ENCODE measurements around the gene PITX3. TPM values are rescaled to one million over a fixed set of nuclear protein-coding genes. Genes with fewer than 3 reads are reported as not detected.

The PITX3 gene
- total and polyA plus RNA-seq, 11 donors: 0.18 to 9.5 (median 1.3) TPM

Other genes with a start within 250 kb of the PITX3 start
- gene ARMH3, start 185.3 kb downstream of the PITX3 start, total RNA-seq: 10 to 100 TPM; 28.5 to 84.2 (median 45.4) TPM
- 10 to 100 TPM; 33.4 to 43.9 TPM for gene ARMH3, start 185.3 kb downstream of the PITX3 start, polyA plus RNA-seq
- 10 to 100 TPM in 6 of 9 donors, 1 to 10 TPM in 3; 7.8 to 23.1 (median 12.4) TPM for gene HPS6, start 176.2 kb downstream of the PITX3 start, total RNA-seq
- 10 to 100 TPM in 1 of 2 donors, 1 to 10 TPM in 1; 7.6 to 12.9 TPM for gene HPS6, start 176.2 kb downstream of the PITX3 start, polyA plus RNA-seq
- gene LDB1, start 121.1 kb downstream of the PITX3 start, total RNA-seq: 10 to 100 TPM; 38.7 to 63.2 (median 53.5) TPM
- gene LDB1, start 121.1 kb downstream of the PITX3 start, polyA plus RNA-seq: 10 to 100 TPM; 29.5 to 39.4 TPM
- 10 to 100 TPM in 8 of 9 donors, 1 to 10 TPM in 1; 10.0 to 21.5 (median 14.9) TPM for gene PPRC1, start 108.5 kb downstream of the PITX3 start, total RNA-seq
- gene PPRC1, start 108.5 kb downstream of the PITX3 start, polyA plus RNA-seq: 10 to 100 TPM; 10.7 to 17.9 TPM
- 10 to 100 TPM; 24.0 to 67.5 (median 29.0) TPM for gene NOLC1, start 89.1 kb downstream of the PITX3 start, total RNA-seq
- gene NOLC1, start 89.1 kb downstream of the PITX3 start, polyA plus RNA-seq: 10 to 100 TPM; 10.1 to 37.5 TPM
- under 1 TPM in 2 of 9 donors, not detected in 7; 0.20 to 0.25 TPM for gene ELOVL3, start 15.2 kb downstream of the PITX3 start, total RNA-seq
- gene ELOVL3, start 15.2 kb downstream of the PITX3 start, polyA plus RNA-seq: under 1 TPM in 1 of 2 donors, not detected in 1; 0.17 TPM
- gene GBF1, start 4.0 kb upstream of the PITX3 start, total RNA-seq: 10 to 100 TPM; 39.9 to 70.0 (median 48.3) TPM
- gene GBF1, start 4.0 kb upstream of the PITX3 start, polyA plus RNA-seq: 10 to 100 TPM; 15.5 to 46.3 TPM
- 10 to 100 TPM in 8 of 9 donors, 1 to 10 TPM in 1; 9.6 to 50.4 (median 17.2) TPM for gene NFKB2, start 154.2 kb upstream of the PITX3 start, total RNA-seq
- 10 to 100 TPM in 1 of 2 donors, 1 to 10 TPM in 1; 9.6 to 20.1 TPM for gene NFKB2, start 154.2 kb upstream of the PITX3 start, polyA plus RNA-seq
- 1 to 10 TPM in 4 of 9 donors, under 1 TPM in 5; 0.34 to 1.7 (median 0.86) TPM for gene PSD, start 177.3 kb upstream of the PITX3 start, total RNA-seq
- gene PSD, start 177.3 kb upstream of the PITX3 start, polyA plus RNA-seq: under 1 TPM; 0.14 to 0.76 TPM
- gene FBXL15, start 179.3 kb upstream of the PITX3 start, total RNA-seq: 10 to 100 TPM in 6 of 9 donors, 1 to 10 TPM in 3; 6.6 to 13.9 (median 10.2) TPM
- gene FBXL15, start 179.3 kb upstream of the PITX3 start, polyA plus RNA-seq: 10 to 100 TPM in 1 of 2 donors, 1 to 10 TPM in 1; 9.9 to 20.0 TPM
- 100 to 1,000 TPM in 1 of 9 donors, 10 to 100 TPM in 8; 62.0 to 107 (median 79.2) TPM for gene CUEDC2, start 191.1 kb upstream of the PITX3 start, total RNA-seq
- gene CUEDC2, start 191.1 kb upstream of the PITX3 start, polyA plus RNA-seq: 10 to 100 TPM; 73.4 to 81.2 TPM
- under 1 TPM in 2 of 9 donors, not detected in 7; 0.18 to 0.21 TPM for gene C10orf95, start 210.0 kb upstream of the PITX3 start, total RNA-seq
- not detected for gene C10orf95, start 210.0 kb upstream of the PITX3 start, polyA plus RNA-seq